HG03575 (cell line): ENCODE data around the gene RTKN.
"Not testable (repeated sequence)": the region's sequence is repeated elsewhere in the genome, so short reads cannot be mapped to it uniquely, and the experiment has no call there.

Experiments
- ATAC-seq: cut with Tn5 transposase; IDR thresholded peaks from one replicate; pipeline ENCODE4 v1.9.1; 2021; ENCODE audit not compliant: unreplicated experiment, insufficient number of reproducible peaks, low FRiP score; ENCODE audit errors: extremely low read depth

The RTKN gene

DNA sequence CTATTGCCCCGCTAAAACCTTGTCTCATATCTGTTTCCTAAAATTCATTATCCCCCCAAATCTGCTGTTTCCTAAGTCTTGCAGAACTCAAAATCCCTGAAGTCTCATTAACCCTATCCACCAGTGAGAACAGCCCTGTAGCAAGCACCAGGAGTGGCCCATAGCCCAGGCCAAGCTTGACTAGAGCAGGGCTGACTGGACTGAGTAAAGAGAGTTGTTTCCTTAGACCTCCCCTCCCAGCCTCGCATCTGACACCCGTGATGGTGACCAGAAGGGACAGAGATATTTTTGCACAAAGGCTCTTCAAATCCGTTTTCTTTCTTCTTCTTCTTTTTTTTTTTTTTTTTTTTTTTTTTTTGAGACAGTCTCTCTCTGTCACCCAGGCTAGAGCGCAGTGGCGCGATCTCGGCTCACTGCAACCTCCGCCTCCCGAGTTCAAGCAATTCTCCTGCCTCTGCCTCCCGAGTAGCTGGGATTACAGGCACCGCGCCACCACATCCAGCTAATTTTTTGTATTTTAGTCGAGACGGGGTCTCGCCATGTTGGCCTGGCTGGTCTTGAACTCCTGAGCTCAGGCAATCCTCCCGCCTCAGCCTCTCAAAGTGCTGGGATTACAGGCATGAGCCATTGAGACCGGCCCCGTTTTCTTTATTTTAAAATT lies 21.2 kb downstream of the RTKN start:
- ATAC-seq = not testable (repeated sequence)

DNA sequence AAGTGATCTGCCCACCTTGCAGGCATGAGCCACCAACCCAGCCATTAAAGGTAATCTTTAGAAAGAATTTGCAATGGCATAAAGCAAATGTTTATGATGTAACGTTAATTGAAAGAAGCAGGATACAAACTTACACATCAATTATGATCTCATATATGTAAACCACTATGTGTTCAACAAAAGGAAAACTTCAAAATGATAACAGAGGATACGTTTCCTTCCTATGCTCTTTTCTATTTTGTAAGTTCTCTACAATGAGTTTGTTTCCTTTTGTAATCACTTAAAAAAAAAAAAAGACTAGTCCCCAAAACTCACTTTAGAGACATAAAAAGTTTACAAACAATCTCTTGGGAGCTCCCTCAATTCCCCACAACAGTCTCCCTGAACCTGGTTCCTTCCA lies 21.7 kb downstream of the RTKN start:
- no peak for ATAC-seq

DNA sequence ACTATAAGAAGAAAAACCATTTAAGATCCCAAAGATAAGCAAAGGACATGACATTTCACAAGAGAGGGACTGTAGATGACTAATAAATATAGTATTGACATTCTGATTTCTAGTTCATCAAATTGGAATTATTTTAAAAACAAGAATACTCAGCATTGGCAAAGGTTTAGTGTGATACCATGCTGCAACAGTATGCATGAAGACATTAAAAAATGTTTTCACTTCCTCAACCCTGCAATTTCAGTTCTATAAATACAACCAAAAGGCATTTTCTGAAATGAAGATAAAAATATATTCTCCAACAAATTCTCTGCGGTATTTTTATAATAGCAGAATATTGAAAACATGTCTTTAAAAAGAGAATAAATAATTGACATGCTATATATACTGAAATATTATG lies 22.4 kb downstream of the RTKN start:
- no peak for ATAC-seq

DNA sequence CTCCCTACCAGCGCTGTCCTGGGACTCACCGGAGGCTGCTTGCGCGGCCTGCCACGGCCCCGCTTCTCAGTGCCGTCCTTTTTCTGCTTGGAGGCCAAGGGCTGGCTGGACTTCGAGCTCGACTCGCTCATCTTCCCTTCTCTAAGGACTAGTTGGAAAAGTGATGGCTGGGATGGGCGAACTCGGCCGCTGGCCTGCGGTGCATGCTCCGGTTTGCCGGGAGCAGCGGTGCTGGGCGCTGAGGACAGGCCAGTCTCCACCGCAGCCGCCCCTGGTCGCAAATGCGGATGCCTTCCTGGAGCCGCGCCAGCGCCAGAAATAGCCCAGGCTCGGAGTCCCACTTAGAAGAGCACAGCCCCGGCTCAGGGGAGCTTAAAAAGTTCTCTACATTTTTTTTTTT lies 23.4 kb downstream of the RTKN start:
- ATAC-seq = no peak

DNA sequence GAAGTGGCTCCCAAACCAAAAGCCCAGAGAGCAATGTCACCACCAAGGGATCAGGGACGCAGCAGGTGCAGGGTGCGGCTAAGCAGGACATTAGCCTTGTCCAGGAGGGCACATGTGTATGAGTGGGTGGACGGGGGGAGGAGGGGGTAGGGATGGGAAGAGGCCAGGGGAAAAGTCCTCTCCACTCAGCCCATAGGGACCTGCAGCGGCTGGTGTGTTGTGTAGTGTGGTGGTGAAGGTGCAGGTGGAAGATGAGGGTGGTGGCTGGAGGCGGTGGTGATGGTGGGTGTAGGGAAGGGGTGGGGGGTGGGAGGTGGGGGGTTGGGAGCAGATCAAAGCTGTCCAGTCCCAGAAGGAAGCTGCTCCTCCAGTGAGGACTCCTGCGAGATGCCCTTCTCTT lies 24.0 kb downstream of the RTKN start:
- ATAC-seq = no peak

DNA sequence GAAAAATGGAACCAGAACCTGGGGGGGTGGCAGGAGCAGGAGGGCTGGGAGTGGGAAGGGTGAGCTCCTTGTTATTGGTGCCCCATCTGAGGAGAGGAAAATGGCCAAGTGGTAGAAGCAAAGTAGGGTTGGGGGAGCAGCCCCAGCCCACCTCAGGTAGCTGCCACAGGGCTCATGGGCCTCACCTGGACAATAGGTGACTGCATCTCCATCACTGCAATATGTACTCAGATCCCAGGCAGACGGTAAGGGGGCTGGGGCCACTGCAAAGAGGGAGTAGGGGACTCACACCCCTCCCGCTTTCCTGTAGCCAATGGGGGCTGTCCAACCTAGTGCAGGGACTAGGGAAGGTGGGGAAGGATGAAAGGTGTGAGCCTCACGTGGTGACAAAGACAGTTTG lies 24.5 kb downstream of the RTKN start:
- no peak for ATAC-seq

DNA sequence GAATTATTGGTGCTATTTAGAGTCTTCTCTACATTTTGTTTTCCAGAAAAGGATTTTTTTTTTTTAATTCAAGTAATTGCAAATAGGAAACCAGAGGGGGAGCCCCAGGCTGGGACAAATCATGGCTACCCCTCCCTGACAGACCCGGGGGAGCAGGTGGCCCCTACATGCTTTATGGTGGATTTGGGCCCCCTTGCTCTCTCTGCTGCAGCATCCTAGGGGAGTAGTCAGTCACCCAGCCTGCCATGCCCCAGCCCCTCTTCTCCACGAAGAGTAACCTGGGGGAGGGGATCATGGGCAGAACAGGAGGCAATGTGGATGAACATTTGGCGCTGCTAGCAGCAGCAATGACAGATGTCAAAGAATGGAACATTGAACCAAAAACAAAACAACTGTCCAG lies 25.0 kb downstream of the RTKN start:
- no peak for ATAC-seq

DNA sequence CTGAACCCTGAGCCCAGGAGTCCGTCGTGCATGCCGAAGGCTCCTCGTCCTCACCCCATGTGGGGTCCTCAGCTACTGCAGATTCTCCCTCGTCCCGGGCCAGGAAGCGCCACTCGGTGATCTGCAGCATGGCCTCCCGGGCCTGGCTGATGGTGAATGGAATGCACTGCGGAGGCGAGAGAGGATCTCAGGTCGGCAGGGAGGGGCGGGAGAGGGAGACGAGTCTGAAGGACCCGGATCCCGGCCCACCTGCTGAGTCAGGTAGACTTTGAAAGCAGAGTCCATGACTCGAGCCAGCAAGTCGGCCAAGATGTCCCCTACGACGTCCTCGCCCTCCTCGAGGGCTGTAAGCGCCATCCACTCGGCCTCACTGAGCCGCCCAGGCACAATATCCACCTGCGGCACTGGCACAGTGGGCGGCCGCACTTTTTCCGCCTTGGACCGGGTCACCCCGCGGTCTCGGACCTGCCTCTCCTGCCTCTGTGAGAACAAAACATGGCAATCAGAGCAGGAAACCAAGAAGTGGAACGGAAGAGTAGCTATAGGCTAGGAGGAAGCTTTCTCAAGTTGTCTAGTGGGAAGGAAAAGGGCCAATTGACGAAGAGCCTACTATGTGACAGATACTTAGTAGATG lies 25.9 kb downstream of the RTKN start:
- no peak for ATAC-seq

DNA sequence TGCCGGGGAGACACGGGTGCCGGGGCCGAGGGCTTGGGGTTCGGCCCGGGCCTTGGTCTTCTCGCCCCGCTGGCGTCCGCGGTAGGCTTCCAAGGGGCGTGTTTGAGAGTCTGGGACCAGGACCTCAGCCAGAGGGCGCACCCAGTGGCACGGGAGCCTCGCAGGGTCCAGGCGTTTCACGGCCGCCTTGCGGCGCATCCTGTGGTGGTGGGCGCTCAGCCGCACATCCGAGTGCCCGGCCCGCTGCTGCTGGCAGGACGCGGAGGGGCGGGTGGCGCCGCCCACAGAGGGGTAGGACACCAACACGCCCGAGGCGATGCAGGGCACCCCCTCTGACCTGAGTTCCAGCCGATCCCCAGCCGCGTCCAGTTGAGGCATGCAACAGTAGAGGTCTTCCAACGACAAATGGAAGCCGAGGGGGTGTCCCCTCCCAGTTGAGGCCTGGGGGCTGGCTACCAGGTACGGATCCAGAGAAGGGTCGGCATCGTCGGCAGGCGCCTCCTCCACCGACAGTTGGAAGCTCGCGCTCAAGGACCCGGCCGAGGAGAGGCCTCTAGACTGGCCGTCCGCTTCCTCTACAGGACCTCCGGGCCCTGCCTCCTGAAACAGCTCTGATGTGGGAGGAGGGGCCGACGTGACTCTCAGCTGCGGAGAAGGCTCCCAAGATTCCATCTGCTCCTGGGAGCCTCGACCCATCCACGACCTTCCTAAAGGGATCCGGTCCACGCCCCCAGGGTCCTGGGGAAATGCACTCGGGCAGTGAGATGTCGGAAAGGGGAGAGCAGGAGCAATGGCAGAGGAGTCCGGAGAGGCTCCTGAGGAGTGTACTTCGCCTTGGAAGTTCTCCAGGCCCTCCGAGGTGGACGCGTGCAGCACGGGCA lies 26.6 kb downstream of the RTKN start:
- no peak for ATAC-seq

DNA sequence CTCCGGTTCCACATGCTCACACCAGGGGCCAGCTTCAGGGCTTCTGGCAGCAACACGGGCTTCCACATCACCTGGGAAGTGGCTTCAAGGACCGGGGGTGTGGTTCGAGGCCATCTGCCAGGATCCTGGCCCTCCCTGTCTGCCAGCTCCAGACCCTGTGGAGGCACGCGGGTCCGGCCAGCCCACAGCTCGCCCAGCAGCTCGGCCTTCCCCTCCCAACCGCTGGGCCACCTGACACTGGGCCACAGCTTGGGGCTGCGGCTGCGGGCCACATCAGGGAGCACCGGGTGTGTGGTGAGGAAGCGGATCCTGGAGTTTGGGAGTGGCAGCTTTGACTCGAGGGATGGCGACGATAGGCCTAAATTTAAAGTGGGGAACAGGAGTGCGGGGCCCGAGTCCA lies 27.3 kb downstream of the RTKN start:
- ATAC-seq = no peak

DNA sequence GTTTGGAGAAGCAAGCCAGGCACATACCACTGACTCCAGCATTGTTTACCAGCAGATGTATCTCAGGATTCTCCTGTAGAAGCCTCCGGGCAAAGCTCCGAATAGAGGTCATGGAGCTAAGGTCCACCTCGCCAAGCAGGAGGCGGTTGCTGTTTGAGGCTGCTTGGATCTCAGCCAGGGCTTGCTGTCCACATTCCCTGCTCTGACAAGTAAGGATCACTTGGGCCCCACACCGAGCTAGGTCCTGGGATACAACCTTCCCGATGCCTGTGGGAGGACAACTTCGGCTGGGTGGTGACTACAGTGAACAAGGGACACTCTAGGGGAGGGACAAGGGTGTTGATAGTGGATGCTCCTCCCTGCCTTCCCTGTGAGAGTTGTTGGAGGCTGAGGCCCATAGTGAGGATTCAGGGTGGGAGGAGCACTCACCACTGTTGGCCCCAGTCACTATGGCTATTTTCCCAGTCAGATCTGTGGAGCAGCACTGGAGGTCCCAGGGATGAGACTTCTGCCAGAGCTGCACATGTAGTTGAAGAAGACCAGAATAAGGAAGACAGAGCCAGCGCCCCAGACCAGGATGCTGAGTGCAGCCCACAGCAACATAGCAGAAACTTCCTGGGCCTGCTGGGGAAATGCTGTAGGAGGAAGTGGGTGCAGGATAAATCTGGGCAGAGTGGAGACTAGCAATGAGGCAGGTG lies 28.6 kb downstream of the RTKN start:
- ATAC-seq = no peak

DNA sequence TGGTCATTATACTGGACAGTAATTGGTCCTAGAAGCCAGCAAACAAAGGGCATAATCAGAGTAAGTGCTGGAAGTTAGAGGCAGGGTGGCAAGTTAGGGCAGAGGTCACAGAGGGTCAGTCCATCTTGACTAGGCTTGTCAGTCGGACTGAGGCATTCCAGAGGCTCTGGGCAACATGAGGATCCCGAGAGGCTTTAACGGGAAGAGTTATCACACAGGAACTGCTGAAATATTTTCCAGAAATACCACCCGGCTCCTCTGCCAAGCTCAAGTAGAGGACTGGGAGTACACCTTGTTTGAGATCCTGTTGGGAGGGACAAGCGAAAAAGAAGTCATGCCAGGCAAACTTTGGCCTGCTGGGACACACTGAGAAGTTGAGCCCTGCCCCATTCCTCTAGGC lies 34.1 kb downstream of the RTKN start:
- ATAC-seq = no peak

DNA sequence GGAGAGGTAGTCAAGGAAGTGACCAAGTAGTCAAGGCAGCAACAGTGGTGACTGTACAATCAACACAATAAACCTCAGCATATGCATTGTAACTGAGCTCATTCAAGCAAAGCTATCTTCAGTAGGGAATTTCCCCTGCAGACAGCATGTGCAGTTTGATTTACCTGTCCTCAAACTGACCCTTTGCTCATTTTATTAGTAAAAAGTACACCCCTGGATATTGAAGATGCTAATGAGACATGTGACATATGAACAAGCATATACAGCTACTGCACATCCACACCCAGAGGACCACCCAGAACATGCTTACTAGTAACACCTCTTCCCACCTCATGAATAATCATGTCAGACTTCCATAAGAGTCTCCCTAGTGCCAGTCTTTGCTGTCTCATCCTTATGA lies 35.7 kb downstream of the RTKN start:
- no peak for ATAC-seq

DNA sequence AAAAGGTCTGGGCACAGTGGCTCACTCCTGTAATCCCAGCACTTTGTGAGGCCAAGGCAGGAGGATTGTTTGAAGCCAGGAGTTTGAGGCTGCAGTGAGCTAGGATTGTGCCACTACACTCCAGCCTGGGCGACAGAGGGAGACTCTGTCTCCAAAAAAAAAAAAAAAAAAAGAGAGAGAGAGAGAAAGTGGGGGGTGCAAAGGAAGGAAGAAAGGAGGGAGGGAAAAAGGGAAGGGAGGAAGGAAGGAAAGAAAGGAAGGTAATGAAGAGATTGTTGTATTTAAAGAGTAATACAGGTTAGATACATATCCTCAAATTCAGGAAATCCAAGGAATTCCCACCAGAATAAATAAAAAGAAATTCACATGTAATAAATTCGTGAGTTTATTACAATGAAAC lies 39.8 kb downstream of the RTKN start:
- no peak for ATAC-seq

DNA sequence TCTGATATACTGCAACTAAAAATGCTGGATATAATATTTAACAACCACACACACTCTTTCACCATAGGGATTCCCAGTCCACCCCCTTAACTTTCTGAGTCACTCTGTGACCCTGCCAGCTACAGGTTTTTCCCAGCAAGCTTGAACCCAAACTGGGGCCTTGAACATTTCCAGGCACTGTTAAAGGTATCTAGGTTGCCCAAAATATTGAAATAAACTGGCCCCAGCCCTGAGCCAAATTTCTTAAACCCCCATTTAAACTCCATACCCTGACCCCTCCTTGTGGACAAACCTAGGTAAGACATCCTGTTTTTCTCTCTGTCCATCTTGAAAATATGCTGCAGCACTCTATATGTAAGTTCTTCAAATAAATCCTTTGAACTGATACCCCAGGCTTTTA lies 42.0 kb downstream of the RTKN start:
- no peak for ATAC-seq

DNA sequence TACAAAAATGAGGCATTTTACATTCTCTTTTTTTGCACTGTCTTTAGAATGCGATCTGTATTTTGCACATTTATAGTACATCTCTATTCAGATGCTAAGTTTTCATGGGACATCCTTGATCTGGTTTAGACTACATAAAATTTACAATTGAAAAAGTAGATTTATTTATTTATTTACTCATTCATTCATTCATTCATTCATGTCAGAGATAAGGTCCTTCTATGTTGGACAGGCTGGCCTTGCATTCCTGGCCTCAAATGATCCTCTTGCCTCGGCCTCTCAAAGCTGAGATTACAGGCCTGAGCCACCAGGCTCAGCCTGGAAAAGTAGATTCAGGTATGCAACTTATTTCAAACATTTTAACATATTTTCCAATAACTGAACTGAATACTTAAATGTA lies 45.6 kb downstream of the RTKN start:
- no peak for ATAC-seq

DNA sequence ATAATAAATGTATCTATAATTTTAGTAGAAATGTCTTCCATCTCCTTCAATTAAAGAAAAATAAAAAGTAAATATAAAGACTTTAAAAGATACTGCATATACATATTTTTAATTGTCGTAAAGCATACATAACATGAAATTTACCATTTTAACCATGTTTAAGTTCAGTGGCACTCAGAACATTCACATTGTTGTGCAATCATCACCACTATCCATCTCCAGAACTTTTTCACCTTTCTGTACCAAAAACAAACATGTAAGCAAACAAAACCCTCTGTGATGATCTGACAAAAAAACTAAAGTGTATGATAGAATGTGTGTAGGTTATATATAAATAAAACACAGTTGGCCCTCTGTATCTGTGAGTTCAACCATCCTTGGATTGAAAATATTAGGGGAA lies 48.2 kb downstream of the RTKN start:
- ATAC-seq = no peak

DNA sequence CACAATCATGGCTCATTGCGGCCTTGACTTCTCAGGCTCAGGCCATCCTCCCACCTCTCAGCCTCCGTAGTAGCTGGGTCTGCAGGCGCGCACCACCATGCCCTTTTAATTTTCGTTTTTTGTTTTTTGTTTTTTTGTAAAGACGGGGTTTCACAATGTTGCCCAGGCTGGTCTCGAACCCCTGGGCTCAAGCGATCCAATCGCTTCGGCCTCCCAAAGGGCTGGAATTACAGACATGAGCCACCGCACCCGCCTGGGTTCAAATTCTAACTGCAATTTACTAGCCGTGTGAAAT lies 49.3 kb downstream of the RTKN start:
- no peak for ATAC-seq

DNA sequence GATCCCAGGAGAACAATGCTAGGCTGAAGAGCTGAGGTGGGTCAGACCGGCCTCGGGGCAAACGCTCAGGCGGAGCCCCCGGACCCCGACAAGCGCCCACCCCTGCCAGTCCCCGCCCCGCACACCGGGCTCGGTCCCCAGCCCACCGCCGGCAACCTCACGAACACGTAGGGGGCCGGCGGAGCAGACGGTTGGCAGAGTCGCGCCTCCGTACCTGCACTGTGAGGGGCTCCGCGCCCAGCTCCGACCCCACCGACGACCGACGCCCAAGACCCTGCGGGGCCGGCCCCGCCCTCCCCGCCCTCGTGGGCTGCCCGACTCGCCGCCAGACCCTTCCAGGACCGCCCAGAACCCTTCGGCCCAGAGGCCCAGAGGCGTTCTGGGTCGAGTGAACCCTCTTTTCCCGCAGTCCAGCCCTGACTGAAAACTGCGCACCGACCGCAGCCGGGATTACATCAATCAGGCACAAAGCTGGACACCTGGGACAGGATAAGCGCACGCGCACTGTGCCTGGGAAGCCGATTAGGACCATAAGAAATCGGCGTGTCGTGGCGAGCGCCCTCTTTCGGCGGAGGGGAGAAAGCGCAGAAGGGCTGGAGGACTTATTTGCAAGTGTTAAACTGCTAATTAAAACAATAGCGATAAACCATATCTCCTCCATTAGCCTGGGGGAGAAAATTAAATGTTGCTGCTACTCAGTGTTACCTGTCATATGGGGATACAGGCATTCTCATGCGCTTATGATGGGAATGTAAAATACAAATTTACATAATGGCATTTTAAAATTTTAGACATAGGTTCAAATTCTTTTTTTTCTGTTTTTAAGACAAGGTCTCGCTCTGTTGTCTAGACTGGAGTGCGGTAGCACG lies 49.9 kb downstream of the RTKN start:
- no peak for ATAC-seq
